Astrocyte of the cerebellum (primary cell): ENCODE measurements around the gene ETNK2.

Source experiments
- DNase-seq: peaks from one replicate; pipeline ENCODE4 v3.0.0-alpha.2; 2011; ENCODE audit warnings: low read depth
- H3K4me3 ChIP-seq: 2 replicates; pipeline ENCODE4 v1.5.1; 2011; ENCODE audit warnings: mild to moderate bottlenecking, low read depth, low read length, moderate library complexity
- CTCF ChIP-seq: IDR thresholded peaks from 2 replicates; pipeline ENCODE4 v1.5.1; 2012; ENCODE audit warnings: low read length, low read depth, moderate library complexity, mild to moderate bottlenecking; ENCODE audit errors: missing control alignments
- in situ Hi-C: cut with HindIII; loops from 2 replicates; pipeline ENCODE4 v1.10.0; 2017; ENCODE audit warnings: low sequenced_read_pairs

The ETNK2 gene

GRCh38 chr1:204176049-204176448 is 24.2 kb upstream of the ETNK2 start:
- DNase-seq: no peak
- H3K4me3 ChIP-seq: no peak overlapping the region
- no peak for TF ChIP-seq CTCF
- in situ Hi-C loops: no loop called here

- no peak overlapping the region for H3K4me3 ChIP-seq
- no peak for DNase-seq
- no peak for TF ChIP-seq CTCF
- in situ Hi-C loops: no loop called here
Measured at GRCh38 chr1:204174958-204175357, 23.1 kb upstream of the ETNK2 start.

GRCh38 chr1:204172404-204173029 is 20.7 kb upstream of the ETNK2 start:
- TF ChIP-seq CTCF: no peak
- no peak overlapping the region for H3K4me3 ChIP-seq
- no peak for DNase-seq
- in situ Hi-C loops: no loop called here

- no peak overlapping the region for H3K4me3 ChIP-seq
- no peak for TF ChIP-seq CTCF
- no peak for DNase-seq
- in situ Hi-C loops: no loop called here
Measured at GRCh38 chr1:204171751-204172178, 19.9 kb upstream of the ETNK2 start.

DNA sequence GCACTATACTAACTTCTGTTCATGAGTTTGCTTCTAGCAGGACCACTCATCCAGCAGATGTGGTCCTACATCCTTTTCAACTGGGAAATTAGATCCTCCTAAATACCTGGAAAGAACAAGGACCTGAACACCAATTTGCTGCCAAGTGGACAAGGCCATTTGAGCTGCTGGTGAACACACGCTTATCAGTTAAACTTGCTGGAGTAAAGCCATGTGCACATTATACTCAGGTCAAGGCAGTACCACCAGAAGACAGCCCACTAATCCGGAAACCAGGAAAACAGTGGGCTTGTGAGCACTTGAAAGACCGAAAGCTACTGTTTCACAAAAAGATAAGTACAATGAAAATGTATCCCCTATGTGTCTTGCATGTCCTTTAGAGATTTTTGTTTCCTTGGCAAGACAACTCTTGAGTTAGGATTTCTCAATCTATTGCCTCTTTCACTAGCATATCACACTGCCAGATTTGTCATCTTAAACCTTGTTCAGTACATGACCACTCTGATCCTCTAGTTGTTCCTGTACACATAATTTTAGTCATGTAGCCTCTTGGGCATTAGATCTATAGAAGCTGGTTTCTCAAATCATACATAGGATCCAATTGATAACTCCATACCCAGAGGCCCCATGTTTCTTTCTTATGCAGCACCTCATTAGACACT is 18.8 kb upstream of the ETNK2 start:
- H3K4me3 ChIP-seq: no peak overlapping the region
- no peak for TF ChIP-seq CTCF
- DNase-seq: no peak
- in situ Hi-C loops: no loop called here

DNA sequence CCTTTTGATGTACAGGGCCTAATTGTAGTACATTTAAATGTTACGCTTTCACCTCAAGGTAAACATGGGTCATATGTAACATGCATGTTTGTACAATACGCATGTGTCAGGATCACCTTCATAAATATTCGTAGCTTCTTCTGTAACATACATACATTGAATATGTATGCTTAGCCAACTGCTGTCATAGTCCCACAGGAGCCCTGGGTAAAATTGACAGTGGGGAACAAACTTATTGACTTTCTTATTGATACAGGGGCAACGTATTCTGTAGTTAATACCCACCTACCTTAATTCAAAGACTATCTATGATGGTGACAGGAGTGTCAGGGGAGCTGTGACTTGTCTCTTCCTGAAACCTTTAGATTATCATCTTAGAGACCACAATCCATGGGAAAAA is 18.0 kb upstream of the ETNK2 start:
- DNase-seq: no peak
- TF ChIP-seq CTCF: no peak
- H3K4me3 ChIP-seq: no peak overlapping the region
- in situ Hi-C loops: no loop called here
